ENCODE data around the gene VTI1A. TPM values are rescaled to one million over a fixed set of nuclear protein-coding genes. Genes with fewer than 3 reads are reported as not detected.

Gene VTI1A
- total and polyA plus RNA-seq, 2 of the 8 experiments (the other 6 are each of a cell fraction or from before 2014, with no cell fraction given), result 6.0 to 20.0 TPM

DNA sequence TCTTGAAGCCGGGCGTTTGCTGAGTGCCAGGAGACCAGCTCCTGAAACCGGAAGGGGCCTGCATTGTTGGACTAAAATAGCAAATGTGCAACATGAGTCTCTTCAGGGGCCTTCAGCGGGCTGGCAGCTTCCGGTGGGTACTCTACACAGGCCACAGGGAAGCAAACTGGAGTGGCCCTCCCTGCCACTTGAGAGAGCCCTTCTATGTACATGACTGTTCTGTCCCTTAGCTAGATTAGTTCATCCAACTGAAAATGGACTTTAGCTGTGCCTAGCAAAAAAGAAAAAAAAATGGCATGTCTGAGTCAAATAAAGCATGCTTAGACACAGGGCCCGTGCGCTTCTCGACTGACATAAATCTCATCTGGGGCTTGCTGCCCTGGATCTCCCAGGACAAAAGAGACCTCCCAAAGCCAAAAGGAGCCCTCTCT lies 387.8 kb downstream of the VTI1A start:
- H3K4me3 ChIP-seq (ENCODE audit: extremely low read depth in 1 of 4, insufficient read depth in 2 of 4, low read depth in 3 of 4, low read length in 4 of 4), result no peak overlapping the region
- peaks cover 15 to 46% (median 29%) of the 10 kb centered on the region in 4 experiments for H3K4me1 ChIP-seq (replicated peaks in 1 of 4; ENCODE audit: control insufficient read depth in 3 of 4, insufficient read depth in 4 of 4, low read length in 3 of 4)
- ChIA-PET CTCF (ENCODE audit: partially characterized antibody) (interaction anchor here (0.8 to 1.8 kb wide), 7 partner anchors 9 to 270 kb away, joined by 3 to 6 read pairs (median 3); no protein-coding TSS in a partner anchor), POLR2A (ENCODE audit: partially characterized antibody) (interaction anchor here (1.3 to 2.3 kb wide), 2 partner anchors 23 to 65 kb away, joined by 3 to 10 read pairs; no protein-coding TSS in a partner anchor)
- H3K27ac ChIP-seq (ENCODE audit: low read depth, low read length), result no peak overlapping the region
- H3K79me1 ChIP-seq (ENCODE audit: low read depth, low read length), result no peaks in the 10 kb centered on the region
- DNase-seq (ENCODE audit: low read depth in 1 of 2, low spot score in 2 of 2) (no peak), FAIRE-seq (no peak)
- no peak overlapping the region for H2BK5ac ChIP-seq (ENCODE audit: low read depth, low read length)
- H3K27me3 ChIP-seq (replicated peaks in 1 of 4; ENCODE audit: control insufficient read depth in 3 of 4, extremely low read depth in 1 of 4, insufficient read depth in 3 of 4, low read length in 3 of 4), result no peaks in the 10 kb centered on the region; a peak in 1 of 7 replicates
- no peak overlapping the region for H3K4ac ChIP-seq (replicated peaks; ENCODE audit: insufficient read length, low read depth, low read length)
- H3K4me2 ChIP-seq (ENCODE audit: insufficient read depth in 1 of 2, low read depth in 2 of 2, low read length in 2 of 2), result no peak overlapping the region
- WGBS, 2 experiments (ENCODE audit: extremely low coverage in 1 of 2, insufficient coverage in 1 of 2, insufficient read length in 1 of 2, insufficient replicate concordance in 2 of 2, low coverage in 1 of 2, low lambda C conversion rate in 2 of 2, missing lambda C conversion rate in 1 of 2), result 87% methylated on average over 8 of the region's 8 CpGs; no CpG with 5 or more reads in 1 of the 2 experiments
- H3K36me3 ChIP-seq (ENCODE audit: control insufficient read depth in 2 of 4, insufficient read depth in 4 of 4, low read length in 3 of 4), result no peaks in the 10 kb centered on the region
- no peak overlapping the region for H4K5ac ChIP-seq (ENCODE audit: insufficient read length, low read depth, low read length)
- no peak overlapping the region for H2BK15ac ChIP-seq (ENCODE audit: low read length)
- no peak overlapping the region for H4K91ac ChIP-seq (replicated peaks; ENCODE audit: insufficient read length, low read length)
- no peak overlapping the region for H3K9ac ChIP-seq (replicated peaks in 1 of 4; ENCODE audit: extremely low read depth in 1 of 4, low read depth in 3 of 4, low read length in 3 of 4)
- no peak overlapping the region for H3K23ac ChIP-seq (ENCODE audit: insufficient read length)
- H2BK20ac ChIP-seq (ENCODE audit: low read length), result peak overlapping the region; percentile 43
- H2BK120ac ChIP-seq (replicated peaks; ENCODE audit: low read depth, low read length), result no peak overlapping the region
- no peaks in the 10 kb centered on the region for H3K9me3 ChIP-seq (ENCODE audit: insufficient read depth in 2 of 2, low read depth in 1 of 2, low read length in 1 of 2)
- 0 out of 2 replicates have a peak overlapping the region, but pooled peaks have one; percentile 98 for H2BK12ac ChIP-seq (ENCODE audit: low read depth, low read length)
- H3K14ac ChIP-seq (ENCODE audit: insufficient read length), result no peak overlapping the region
- no peak overlapping the region for H2AFZ ChIP-seq (ENCODE audit: low read length)
- H4K20me1 ChIP-seq (replicated peaks in 1 of 2; ENCODE audit: control insufficient read depth in 1 of 2, insufficient read depth in 2 of 2, low read length in 2 of 2), result no peaks in the 10 kb centered on the region
- H2AK5ac ChIP-seq (ENCODE audit: low read depth, low read length), result no peak overlapping the region
- peak overlapping the region; percentile 48 for H3K18ac ChIP-seq (ENCODE audit: extremely low read depth, low read length)
- H3K79me2 ChIP-seq (ENCODE audit: control insufficient read depth in 1 of 2, insufficient read depth in 2 of 2, low read length in 2 of 2), result no peaks in the 10 kb centered on the region
- H3K23me2 ChIP-seq (ENCODE audit: low read depth, low read length), result no peaks in the 10 kb centered on the region
- H3K56ac ChIP-seq (replicated peaks; ENCODE audit: insufficient read length, low read depth, low read length), result no peak overlapping the region
- no peak overlapping the region for H4K8ac ChIP-seq (ENCODE audit: extremely low read depth, insufficient read depth, low read length)
- TF ChIP-seq ZNF274 (IDR thresholded peaks at IDR 0.05; ENCODE audit: borderline replicate concordance, extremely low read depth, low read length), result no peak
- no peak for TF ChIP-seq CHD2 (IDR thresholded peaks at IDR 0.05; ENCODE audit: low read length)
- no peak for TF ChIP-seq JUND (IDR thresholded peaks at IDR 0.05; ENCODE audit: low read length)
- no peak for TF ChIP-seq RNF2 (IDR thresholded peaks at IDR 0.05; ENCODE audit: borderline replicate concordance, low read depth, low read length, missing control alignments, poor library complexity, severe bottlenecking)
- no peak for TF ChIP-seq FOSL1 (IDR thresholded peaks at IDR 0.05; ENCODE audit: insufficient read depth, low read depth, low read length)
- TF ChIP-seq NANOG (IDR thresholded peaks at IDR 0.05; ENCODE audit: insufficient read depth, low read depth, low read length, poor library complexity, severe bottlenecking), result no peak
- no peak for TF ChIP-seq EP300 (IDR thresholded peaks at IDR 0.05; ENCODE audit: borderline replicate concordance in 1 of 2, low read depth in 2 of 2, low read length in 2 of 2)
- TF ChIP-seq MAFK (IDR thresholded peaks at IDR 0.05; ENCODE audit: low read depth, low read length), result no peak
- no peak for TF ChIP-seq JUN (IDR thresholded peaks at IDR 0.05; ENCODE audit: low read depth, low read length)
- no peak for TF ChIP-seq BCL11A (IDR thresholded peaks at IDR 0.05; ENCODE audit: low read depth in 2 of 2, low read length in 2 of 2)
- no peak for TF ChIP-seq POU5F1 (IDR thresholded peaks at IDR 0.05; ENCODE audit: low read depth, low read length)
- no peak for TF ChIP-seq SRF (IDR thresholded peaks at IDR 0.05; ENCODE audit: low read depth, low read length)
- TF ChIP-seq POLR2AphosphoS5 (IDR thresholded peaks at IDR 0.05; ENCODE audit: low read depth, low read length), result no peak
- TF ChIP-seq YY1 (IDR thresholded peaks at IDR 0.05; ENCODE audit: low read depth, low read length), result no peak
